ENCODE measurements around the gene PTPRC. TPM values are rescaled to one million over a fixed set of nuclear protein-coding genes. Genes with fewer than 3 reads are reported as not detected.

Gene PTPRC
- total RNA-seq, 1 donor from 2014 or later: 9.7 TPM

GRCh38 chr1:198637916-198638437, 863 bp upstream of the PTPRC start:
- DNase-seq (ENCODE audit: missing footprints): no peak
- intact Hi-C loops (cut with DNase I): no loop called here
- no peak for ATAC-seq

GRCh38 chr1:198638441-198638840, 399 bp upstream of the PTPRC start:
- DNase-seq (ENCODE audit: missing footprints) (no peak), ATAC-seq (no peak)
- intact Hi-C loops (cut with DNase I): no loop called here

- DNase-seq (ENCODE audit: missing footprints) (no peak), ATAC-seq (no peak)
- intact Hi-C loops (cut with DNase I): no loop called here
These were observed 867 bp downstream of the PTPRC start for GRCh38 chr1:198639671-198640143.

GRCh38 chr1:198640174-198640573, 1.3 kb downstream of the PTPRC start:
- ATAC-seq: no peak
- intact Hi-C loops (cut with DNase I): no loop called here
- no peak for DNase-seq (ENCODE audit: missing footprints)

GRCh38 chr1:198641501-198641900, 2.7 kb downstream of the PTPRC start:
- intact Hi-C loops (cut with DNase I): no loop called here
- ATAC-seq: no peak
- DNase-seq (ENCODE audit: missing footprints): no peak

GRCh38 chr1:198641966-198642668, 3.3 kb downstream of the PTPRC start:
- ATAC-seq (no peak), DNase-seq (ENCODE audit: missing footprints) (no peak)
- intact Hi-C loops (cut with DNase I): no loop called here

- intact Hi-C loops (cut with DNase I): no loop called here
- DNase-seq (ENCODE audit: missing footprints): no peak
- ATAC-seq: no peak
These were observed 4.1 kb downstream of the PTPRC start for GRCh38 chr1:198642983-198643382.

- intact Hi-C loops (cut with DNase I): no loop called here
- DNase-seq (ENCODE audit: missing footprints) (no peak), ATAC-seq (no peak)
These were observed 5.0 kb downstream of the PTPRC start for GRCh38 chr1:198643808-198644207.

- ATAC-seq (no peak), DNase-seq (ENCODE audit: missing footprints) (no peak)
- intact Hi-C loops (cut with DNase I): no loop called here
These were observed 8.2 kb downstream of the PTPRC start for GRCh38 chr1:198647055-198647454.

- no peak for DNase-seq (ENCODE audit: missing footprints)
- intact Hi-C loops (cut with DNase I): no loop called here
- ATAC-seq: no peak
These were observed 9.8 kb downstream of the PTPRC start for GRCh38 chr1:198648592-198648991.

- DNase-seq (ENCODE audit: missing footprints) (no peak), ATAC-seq (no peak)
- intact Hi-C loops (cut with DNase I): no loop called here
These were observed 10.6 kb downstream of the PTPRC start for GRCh38 chr1:198649232-198649967.

- DNase-seq (ENCODE audit: missing footprints) (no peak), ATAC-seq (no peak)
- intact Hi-C loops (cut with DNase I): no loop called here
These were observed 11.1 kb downstream of the PTPRC start for GRCh38 chr1:198649968-198650338.

- intact Hi-C loops (cut with DNase I): no loop called here
- no peak for ATAC-seq
- no peak for DNase-seq (ENCODE audit: missing footprints)
These were observed 11.7 kb downstream of the PTPRC start for GRCh38 chr1:198650506-198650905.

GRCh38 chr1:198651650-198652400, 13.0 kb downstream of the PTPRC start:
- intact Hi-C loops (cut with DNase I): no loop called here
- DNase-seq (ENCODE audit: missing footprints): no peak
- no peak for ATAC-seq

- intact Hi-C loops (cut with DNase I): no loop called here
These were observed 15.1 kb downstream of the PTPRC start for GRCh38 chr1:198653808-198654413.

GRCh38 chr1:198655459-198656121, 16.8 kb downstream of the PTPRC start:
- intact Hi-C loops (cut with DNase I): no loop called here
- ATAC-seq (no peak), DNase-seq (ENCODE audit: missing footprints) (no peak)

More at GRCh38 chr1:198653808-198654413, 15.1 kb downstream of the PTPRC start:
- ATAC-seq (no peak), DNase-seq (ENCODE audit: missing footprints) (no peak)

- intact Hi-C loops (cut with DNase I): no loop called here
- peak; percentile 76 for DNase-seq (ENCODE audit: missing footprints)
- ATAC-seq: no peak
These were observed 17.7 kb downstream of the PTPRC start for GRCh38 chr1:198656500-198656932.

- DNase-seq (ENCODE audit: missing footprints): no peak
- intact Hi-C loops (cut with DNase I): no loop called here
- ATAC-seq: no peak
These were observed 18.8 kb downstream of the PTPRC start for GRCh38 chr1:198657550-198658064.
